HAP-1 (cell line): ENCODE measurements around the gene TMEM52B.
"Not testable (repeated sequence)": the region's sequence is repeated elsewhere in the genome, so short reads cannot be mapped to it uniquely, and the experiment has no call there.

Experiments used
- DNase-seq, 2 experiments: peaks; one replicate each; pipeline ENCODE4 v3.0.0-alpha.2; 2016 to 2020; ENCODE audit warnings: low spot score in 2 of 2
- H3K27me3 ChIP-seq: fragments of 250-450 bp; sonication (Bioruptor Pico); 2 replicates; pipeline ENCODE4 v1.5.1; 2020; ENCODE audit warnings: low read depth, mild to moderate bottlenecking, moderate library complexity
- H3K36me3 ChIP-seq: fragments of 250-450 bp; sonication (Bioruptor Pico); replicated peaks from 2 replicates; pipeline ENCODE4 v1.5.1; 2020; ENCODE audit warnings: mild to moderate bottlenecking
- H3K4me1 ChIP-seq: fragments of 250-450 bp; sonication (Bioruptor Pico); 2 replicates; pipeline ENCODE4 v1.5.1; 2020; ENCODE audit warnings: mild to moderate bottlenecking
- H3K4me3 ChIP-seq: fragments of 250-450 bp; sonication (Bioruptor Pico); 2 replicates; pipeline ENCODE4 v1.5.1; 2020; ENCODE audit warnings: mild to moderate bottlenecking, moderate library complexity
- H3K9me3 ChIP-seq: fragments of 250-450 bp; sonication (Bioruptor Pico); 2 replicates; pipeline ENCODE4 v1.5.1; 2020; ENCODE audit warnings: mild to moderate bottlenecking, moderate library complexity
- in situ Hi-C: fragments of 300-500 bp; cut with MboI; formaldehyde crosslinking; loops from 3 replicates; pipeline ENCODE4 v1.14.3; 2020; ENCODE audit warnings: low sequenced_read_pairs, inconsistent platforms, mixed read lengths

The TMEM52B gene

GRCh38 chr12:10225426-10225825 is 46.6 kb downstream of the TMEM52B start:
- H3K9me3 ChIP-seq, in situ Hi-C loops, H3K4me1 ChIP-seq, H3K27me3 ChIP-seq, H3K4me3 ChIP-seq, DNase-seq: not testable (repeated sequence)
- peaks cover 35% of the 10 kb centered on the region for H3K36me3 ChIP-seq

DNA sequence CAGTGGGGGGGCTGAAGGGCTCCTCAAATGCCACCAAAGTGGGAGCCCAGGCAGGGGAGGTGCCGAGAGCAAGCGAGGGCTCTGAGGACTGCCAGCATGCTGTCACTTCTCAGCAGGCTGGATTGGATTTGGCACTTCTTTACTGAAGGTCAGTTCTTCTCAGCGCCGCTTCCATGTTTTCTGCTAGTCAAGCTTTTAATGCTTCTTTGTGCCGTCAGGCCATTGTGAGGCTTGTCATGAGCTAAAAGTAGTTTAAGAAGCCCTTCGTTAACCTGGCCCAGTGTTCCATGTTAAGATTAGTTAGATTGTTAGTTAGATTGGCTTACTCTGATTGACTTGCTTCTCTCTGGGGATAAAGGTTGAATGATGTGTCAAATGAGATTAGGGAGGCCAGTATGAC is 47.3 kb downstream of the TMEM52B start:
- in situ Hi-C loops: no loop called here
- no peaks in the 10 kb centered on the region for H3K9me3 ChIP-seq
- H3K36me3 ChIP-seq: peaks cover 28% of the 10 kb centered on the region
- no peak for DNase-seq
- H3K27me3 ChIP-seq: no peaks in the 10 kb centered on the region; the same call in 1 of the 2 replicates
- H3K4me3 ChIP-seq: no peak overlapping the region
- no peaks in the 10 kb centered on the region for H3K4me1 ChIP-seq

GRCh38 chr12:10226731-10227130 is 47.9 kb downstream of the TMEM52B start:
- H3K27me3 ChIP-seq: no peaks in the 10 kb centered on the region
- no peak for DNase-seq
- H3K9me3 ChIP-seq: no peaks in the 10 kb centered on the region
- no peak overlapping the region for H3K4me3 ChIP-seq
- H3K4me1 ChIP-seq: no peaks in the 10 kb centered on the region
- in situ Hi-C loops: no loop called here
- H3K36me3 ChIP-seq: peaks cover 22% of the 10 kb centered on the region

GRCh38 chr12:10227648-10228047 is 48.8 kb downstream of the TMEM52B start:
- H3K4me1 ChIP-seq: no peaks in the 10 kb centered on the region
- DNase-seq: no peak
- no peaks in the 10 kb centered on the region for H3K9me3 ChIP-seq
- peaks cover 12% of the 10 kb centered on the region for H3K36me3 ChIP-seq
- in situ Hi-C loops: no loop called here
- no peak overlapping the region for H3K4me3 ChIP-seq
- no peaks in the 10 kb centered on the region for H3K27me3 ChIP-seq

DNA sequence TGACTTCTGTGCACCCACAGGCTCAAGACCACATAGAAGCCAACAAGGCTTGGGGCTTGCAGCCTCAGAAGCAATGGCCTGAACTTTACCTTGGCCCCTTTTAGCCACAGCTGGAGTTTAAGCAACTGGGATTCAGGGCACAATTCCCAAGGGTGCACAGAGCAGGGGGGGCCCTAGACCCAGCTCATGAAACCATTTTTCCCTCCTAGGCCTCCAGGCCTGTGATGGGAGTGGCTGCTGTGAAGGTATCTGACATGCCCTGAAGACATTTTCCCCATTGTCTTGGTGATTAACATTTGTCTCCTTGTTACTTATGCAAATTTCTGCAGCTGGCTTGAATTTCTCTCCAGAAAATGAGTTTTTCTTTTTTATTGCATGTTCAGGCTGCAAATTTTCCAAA is 55.7 kb downstream of the TMEM52B start:
- in situ Hi-C loops: loop anchor here (10.0 kb wide), 1 partner anchor 330 kb away; no protein-coding TSS in a partner anchor
- H3K27me3 ChIP-seq: no peaks in the 10 kb centered on the region
- H3K4me1 ChIP-seq: no peaks in the 10 kb centered on the region
- DNase-seq: no peak
- no peaks in the 10 kb centered on the region for H3K36me3 ChIP-seq
- H3K4me3 ChIP-seq: no peak overlapping the region
- H3K9me3 ChIP-seq: peaks cover 15% of the 10 kb centered on the region

- peak; percentile 40 to 53 for DNase-seq
- H3K9me3 ChIP-seq: peaks cover 15% of the 10 kb centered on the region
- no peaks in the 10 kb centered on the region for H3K36me3 ChIP-seq
- no peak overlapping the region for H3K4me3 ChIP-seq
- no peaks in the 10 kb centered on the region for H3K27me3 ChIP-seq
- in situ Hi-C loops: loop anchor here (10.0 kb wide), 1 partner anchor 329 kb away; no protein-coding TSS in a partner anchor
- peaks cover 1% of the 10 kb centered on the region for H3K4me1 ChIP-seq
Observed at GRCh38 chr12:10235761-10236631, 57.2 kb downstream of the TMEM52B start.

DNA sequence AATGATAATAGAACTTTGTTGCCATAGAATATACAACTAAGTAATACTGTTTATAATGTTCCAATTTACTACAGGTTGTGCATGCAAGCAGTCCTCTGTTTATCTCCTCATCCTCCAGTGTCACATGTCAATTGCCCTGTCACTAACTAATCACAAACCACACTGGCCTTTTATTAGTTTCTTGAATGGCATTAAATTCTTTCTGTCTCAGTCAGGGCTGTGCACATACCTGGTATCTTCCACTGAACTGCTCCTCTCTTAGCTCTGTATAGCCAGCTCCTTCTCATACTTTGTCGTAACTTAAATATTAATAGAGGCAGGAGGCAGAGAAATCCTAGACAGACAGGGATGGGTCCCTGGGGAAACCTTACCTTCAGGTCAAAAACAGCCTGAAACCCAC is 57.9 kb downstream of the TMEM52B start:
- Histone ChIP-seq H3K4me3 (no peak overlapping the region), H3K27me3 (no peaks in the 10 kb centered on the region), H3K4me1 (peaks cover 9% of the 10 kb centered on the region), H3K36me3 (no peaks in the 10 kb centered on the region), H3K9me3 (peaks cover 15% of the 10 kb centered on the region)
- in situ Hi-C loops: loop anchor here (10.0 kb wide), 1 partner anchor 328 kb away; no protein-coding TSS in a partner anchor
- DNase-seq: no peak

GRCh38 chr12:10238526-10238925 is 59.7 kb downstream of the TMEM52B start:
- Histone ChIP-seq H3K4me1 (peaks cover 10% of the 10 kb centered on the region), H3K27me3 (no peaks in the 10 kb centered on the region), H3K36me3 (no peaks in the 10 kb centered on the region), H3K4me3 (no peak overlapping the region), H3K9me3 (peaks cover 15% of the 10 kb centered on the region)
- DNase-seq: no peak
- in situ Hi-C loops: loop anchor here (10.0 kb wide), 1 partner anchor 326 kb away; no protein-coding TSS in a partner anchor

DNA sequence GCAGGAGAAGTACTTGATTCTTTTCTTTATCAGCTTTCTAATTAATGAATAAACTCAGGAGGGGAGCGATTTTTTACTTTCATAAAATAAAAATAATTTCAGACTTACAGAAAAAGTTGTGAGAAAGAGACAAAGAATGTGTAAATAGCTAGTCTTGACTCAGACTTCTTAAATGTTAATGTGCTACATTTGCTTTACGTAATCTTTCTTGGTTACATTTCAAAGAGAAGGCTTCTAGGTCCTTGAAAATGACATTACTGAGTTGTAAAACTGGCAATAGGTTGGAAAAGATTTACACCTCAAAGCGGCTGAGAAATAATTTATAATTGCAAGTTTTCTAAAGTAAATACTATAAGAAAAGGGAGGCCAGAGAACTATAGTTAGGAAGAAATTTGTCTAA is 62.5 kb downstream of the TMEM52B start:
- Histone ChIP-seq H3K27me3 (no peaks in the 10 kb centered on the region), H3K4me3 (no peak overlapping the region), H3K36me3 (no peaks in the 10 kb centered on the region), H3K9me3 (no peaks in the 10 kb centered on the region), H3K4me1 (peaks cover 10% of the 10 kb centered on the region)
- in situ Hi-C loops: no loop called here
- DNase-seq: peak in 1 of 2 experiments; percentile 32
